Left lung (tissue), 10 donors: ENCODE measurements around the gene RGS13. TPM values are rescaled to one million over a fixed set of nuclear protein-coding genes. Genes with fewer than 3 reads are reported as not detected.

Experiments
- ATAC-seq: fragments of 200-7000 bp; cut with Tn5 transposase; one replicate; pipeline ENCODE4 v1.9.1; 2020; ENCODE audit warnings: moderate library complexity
- DNase-seq, 4 donors: peaks; one replicate each; pipeline ENCODE4 v3.0.0-alpha.2; 2013 to 2020
- H3K27ac ChIP-seq, 2 donors: fragments of 200-600 bp; sonication (generic) in 1 of 2; one replicate each; pipeline versions ENCODE4 v1.5.0 to v1.8.0; 2020 to 2021
- H3K27me3 ChIP-seq, 2 donors: fragments of 200-600 bp; sonication (generic) in 1 of 2; one replicate each; pipeline versions ENCODE4 v1.5.0 to v1.8.0; 2020 to 2021
- H3K36me3 ChIP-seq, 2 donors: fragments of 200-600 bp; sonication (generic) in 1 of 2; one replicate each; pipeline versions ENCODE4 v1.5.0 to v1.8.0; 2020 to 2021
- H3K4me1 ChIP-seq, 2 donors: fragments of 200-600 bp; one replicate each; pipeline ENCODE4 v1.8.0; 2021
- H3K4me3 ChIP-seq, 2 donors: fragments of 200-600 bp; sonication (generic) in 1 of 2; one replicate each; pipeline versions ENCODE4 v1.5.0 to v1.8.0; 2020 to 2021; ENCODE audit warnings: mild to moderate bottlenecking in 1 of 2
- H3K9me3 ChIP-seq, 2 donors: fragments of 200-600 bp; sonication (generic) in 1 of 2; one replicate each; pipeline versions ENCODE4 v1.5.0 to v1.8.0; 2020 to 2021
- intact Hi-C, 2 donors: fragments of 100-400 bp; cut with DNase I; formaldehyde crosslinking; loops; one replicate each; pipeline versions ENCODE4 v1.11.2 to v1.14.2; 2022
- polyA plus RNA-seq, 6 donors: library from polyadenylated mRNA; unstranded; fragments of 120-200 nt; gene quantifications; one replicate each; pipeline ENCODE4 v1.2.1, GENCODE V29; 2013; ENCODE audit not compliant: insufficient read length in 6 of 6
- total RNA-seq, 2 donors: library from RNA; stranded (reverse); fragmentation: NEBNext Ultra II Directional; extraction: Animal tissue kit (Norgen Biotek cat#: 25700); gene quantifications; one replicate each; pipeline ENCODE4 v1.2.1, GENCODE V29; 2021
- TF ChIP-seq, protein P1 (sequence below), 2 donors: fragments of 200-600 bp; sonication (generic) in 1 of 2; IDR thresholded peaks; one replicate each; pipeline versions ENCODE4 v1.5.0 to v1.8.0; 2021; ENCODE audit warnings: antibody characterized with exemption in 2 of 2
- donor health status: DM: no; HTN: yes; CAD: no.
- donor health status: DM: no; HTN: no; CAD: no.

RGS13 gene
- total and polyA plus RNA-seq, 8 donors, result 0.81 to 4.8 (median 2.7) TPM

DNA sequence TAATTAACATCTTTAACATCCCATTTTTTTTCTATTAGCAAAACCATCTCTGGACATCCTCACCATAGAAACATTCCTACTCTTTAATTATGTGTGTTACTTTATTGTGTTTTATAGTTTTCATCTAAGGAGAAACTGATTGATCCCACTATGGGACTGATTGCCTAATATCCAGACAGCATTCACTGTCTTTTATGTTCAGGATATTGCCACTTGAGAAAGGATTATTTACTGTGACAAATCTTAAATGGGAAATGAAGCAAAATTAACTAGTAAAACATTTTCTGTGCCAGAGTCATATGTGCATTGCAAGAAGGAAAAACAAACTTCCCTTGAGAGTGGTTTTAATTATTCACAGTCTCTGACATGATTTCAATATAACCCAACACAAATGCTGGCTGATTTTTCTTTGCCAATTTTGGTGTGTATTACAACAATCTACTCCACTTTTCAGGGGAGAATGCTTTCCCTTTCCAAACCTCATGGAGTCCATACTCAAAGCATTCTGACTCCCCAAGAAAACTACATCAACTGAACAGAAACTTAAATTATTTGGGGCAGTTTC is 15.8 kb upstream of the RGS13 start:
- no peak overlapping the region for H3K4me3 ChIP-seq
- ATAC-seq (no peak), DNase-seq (no peak)
- no peaks in the 10 kb centered on the region for H3K36me3 ChIP-seq
- intact Hi-C loops, result no loop called here
- no peak overlapping the region for H3K27ac ChIP-seq
- no peaks in the 10 kb centered on the region for H3K27me3 ChIP-seq
- no peaks in the 10 kb centered on the region for H3K9me3 ChIP-seq
- TF ChIP-seq, protein P1, sequence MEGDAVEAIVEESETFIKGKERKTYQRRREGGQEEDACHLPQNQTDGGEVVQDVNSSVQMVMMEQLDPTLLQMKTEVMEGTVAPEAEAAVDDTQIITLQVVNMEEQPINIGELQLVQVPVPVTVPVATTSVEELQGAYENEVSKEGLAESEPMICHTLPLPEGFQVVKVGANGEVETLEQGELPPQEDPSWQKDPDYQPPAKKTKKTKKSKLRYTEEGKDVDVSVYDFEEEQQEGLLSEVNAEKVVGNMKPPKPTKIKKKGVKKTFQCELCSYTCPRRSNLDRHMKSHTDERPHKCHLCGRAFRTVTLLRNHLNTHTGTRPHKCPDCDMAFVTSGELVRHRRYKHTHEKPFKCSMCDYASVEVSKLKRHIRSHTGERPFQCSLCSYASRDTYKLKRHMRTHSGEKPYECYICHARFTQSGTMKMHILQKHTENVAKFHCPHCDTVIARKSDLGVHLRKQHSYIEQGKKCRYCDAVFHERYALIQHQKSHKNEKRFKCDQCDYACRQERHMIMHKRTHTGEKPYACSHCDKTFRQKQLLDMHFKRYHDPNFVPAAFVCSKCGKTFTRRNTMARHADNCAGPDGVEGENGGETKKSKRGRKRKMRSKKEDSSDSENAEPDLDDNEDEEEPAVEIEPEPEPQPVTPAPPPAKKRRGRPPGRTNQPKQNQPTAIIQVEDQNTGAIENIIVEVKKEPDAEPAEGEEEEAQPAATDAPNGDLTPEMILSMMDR (IDR thresholded peaks at IDR 0.05), result no peak
- no peaks in the 10 kb centered on the region for H3K4me1 ChIP-seq

GRCh38 chr1:192626366-192627179 is 9.4 kb upstream of the RGS13 start:
- Histone ChIP-seq H3K4me1 (no peaks in the 10 kb centered on the region), H3K27me3 (no peaks in the 10 kb centered on the region), H3K9me3 (no peaks in the 10 kb centered on the region), H3K4me3 (no peak overlapping the region), H3K36me3 (no peaks in the 10 kb centered on the region), H3K27ac (no peak overlapping the region)
- no peak for ATAC-seq
- TF ChIP-seq, protein P1 (IDR thresholded peaks at IDR 0.05), result no peak
- DNase-seq, result no peak
- intact Hi-C loops, result no loop called here

- no peaks in the 10 kb centered on the region for H3K9me3 ChIP-seq
- H3K27me3 ChIP-seq, result no peaks in the 10 kb centered on the region
- no peak overlapping the region for H3K4me3 ChIP-seq
- no peak for ATAC-seq
- intact Hi-C loops, result no loop called here
- DNase-seq, result no peak
- no peaks in the 10 kb centered on the region for H3K36me3 ChIP-seq
- H3K27ac ChIP-seq, result no peak overlapping the region
- H3K4me1 ChIP-seq, result no peaks in the 10 kb centered on the region
- TF ChIP-seq, protein P1 (IDR thresholded peaks at IDR 0.05), result no peak
Measured at GRCh38 chr1:192627901-192628300, 8.0 kb upstream of the RGS13 start.

GRCh38 chr1:192628396-192629057 is 7.4 kb upstream of the RGS13 start:
- Histone ChIP-seq H3K4me3 (no peak overlapping the region), H3K4me1 (no peaks in the 10 kb centered on the region), H3K27ac (no peak overlapping the region), H3K36me3 (no peaks in the 10 kb centered on the region), H3K27me3 (no peaks in the 10 kb centered on the region), H3K9me3 (no peaks in the 10 kb centered on the region)
- DNase-seq (no peak), ATAC-seq (no peak)
- TF ChIP-seq, protein P1 (IDR thresholded peaks at IDR 0.05), result no peak
- intact Hi-C loops, result no loop called here

GRCh38 chr1:192629612-192630011 is 6.3 kb upstream of the RGS13 start:
- TF ChIP-seq, protein P1 (IDR thresholded peaks at IDR 0.05), result no peak
- Histone ChIP-seq H3K27me3 (no peaks in the 10 kb centered on the region), H3K27ac (no peak overlapping the region), H3K4me3 (no peak overlapping the region), H3K36me3 (no peaks in the 10 kb centered on the region), H3K4me1 (no peaks in the 10 kb centered on the region), H3K9me3 (no peaks in the 10 kb centered on the region)
- DNase-seq (peak in 1 of 4 donors; percentile 51), ATAC-seq (no peak)
- intact Hi-C loops, result no loop called here
